GM10266 (cell line): ENCODE measurements around the gene GJA4.
"Not testable (repeated sequence)": the region's sequence is repeated elsewhere in the genome, so short reads cannot be mapped to it uniquely, and the experiment has no call there.

Experiments
- DNase-seq: peaks from one replicate; pipeline ENCODE4 v3.0.0; 2012; ENCODE audit errors: extremely low spot score
- CTCF ChIP-seq: IDR thresholded peaks from 2 replicates; pipeline ENCODE4 v1.5.1; 2012; ENCODE audit warnings: mild to moderate bottlenecking, low read depth; ENCODE audit not compliant: control insufficient read depth, insufficient read depth; ENCODE audit errors: missing control alignments

GJA4 gene

DNA sequence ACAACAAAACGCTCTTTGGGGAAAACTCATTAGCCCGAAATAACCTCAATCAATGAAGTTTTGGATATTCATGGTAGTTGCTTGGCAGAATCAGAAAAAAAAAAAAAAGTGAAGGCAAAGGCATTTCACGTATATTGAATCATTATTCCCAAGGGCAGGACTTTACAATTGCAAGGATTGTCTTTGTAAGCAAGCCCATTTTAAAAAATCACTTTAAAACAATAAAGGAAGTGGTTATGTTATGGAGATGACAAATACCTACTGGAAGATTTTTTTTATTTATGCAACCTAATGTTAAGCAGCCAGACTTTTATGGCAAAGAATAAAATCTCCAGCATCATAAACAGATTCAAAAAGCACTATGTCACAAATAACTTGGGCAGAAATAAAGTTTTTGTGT, 23.9 kb upstream of the GJA4 start:
- no peak for DNase-seq
- no peak for TF ChIP-seq CTCF

DNA sequence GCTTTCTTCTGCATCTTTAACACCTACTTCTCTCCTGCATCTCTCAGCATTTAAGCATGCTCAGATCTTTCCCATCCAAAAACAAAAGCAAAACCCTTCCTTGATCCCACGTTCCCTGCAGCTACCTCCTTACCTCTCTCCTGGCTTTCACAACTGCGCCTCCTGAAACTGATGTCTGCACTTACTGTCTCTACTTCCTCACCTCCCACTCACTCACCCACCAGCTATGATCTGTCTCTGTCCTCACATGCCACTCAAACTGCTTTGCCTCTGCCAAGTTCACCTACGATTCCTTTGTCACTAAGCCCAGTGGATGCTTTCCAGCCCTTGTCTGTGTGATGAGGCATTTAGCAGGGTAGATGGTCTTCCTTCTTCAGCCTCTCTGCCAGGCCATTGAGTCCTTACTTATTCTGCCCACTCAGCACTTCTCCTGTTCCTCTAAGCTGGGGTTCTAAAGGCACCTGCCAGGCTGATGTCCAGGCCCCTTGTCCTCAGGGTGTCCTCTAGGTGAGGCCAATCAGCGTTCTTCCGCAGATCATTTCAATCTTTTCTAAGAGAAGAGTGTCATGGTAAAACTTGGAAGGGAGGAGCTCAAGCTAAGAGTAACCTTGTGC, 21.8 kb upstream of the GJA4 start:
- TF ChIP-seq CTCF, result no peak
- DNase-seq, result no peak

DNA sequence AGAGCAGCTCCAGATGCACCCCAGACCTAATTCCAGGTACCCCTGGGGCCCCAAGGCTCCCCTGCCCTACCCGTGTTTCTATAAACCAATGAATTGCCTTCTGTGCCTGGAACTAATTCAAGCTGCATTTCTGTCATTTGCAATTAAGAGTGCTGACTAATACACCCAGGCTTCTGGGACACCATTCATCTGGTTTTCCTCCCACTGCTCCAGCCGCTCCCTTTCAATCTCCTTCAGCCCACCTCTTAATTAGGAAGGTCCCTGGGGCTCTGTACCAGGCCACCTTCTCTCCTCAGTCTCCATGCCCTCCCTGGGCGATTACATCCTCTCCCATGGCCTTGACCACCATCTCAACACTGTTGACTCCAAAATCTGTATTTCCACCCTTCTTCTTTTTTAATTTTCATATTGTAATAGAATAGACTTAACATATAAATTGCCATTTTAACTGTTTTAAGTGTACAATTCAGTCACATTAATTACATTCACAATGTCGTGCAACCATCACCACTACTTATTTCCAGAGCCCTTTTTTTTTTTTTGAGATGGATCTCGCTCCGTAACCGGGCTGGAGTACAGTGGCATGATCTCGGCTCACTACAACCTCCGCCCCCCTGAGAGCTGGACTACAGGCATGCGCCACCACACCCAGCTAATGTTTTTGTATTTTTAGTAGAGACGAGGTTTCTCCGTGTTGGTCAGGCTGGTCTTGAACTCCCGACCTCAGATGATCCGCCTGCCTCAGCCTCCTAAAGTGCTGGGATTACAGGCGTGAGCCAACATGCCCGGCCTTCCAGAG, 21.0 kb upstream of the GJA4 start:
- no peak for TF ChIP-seq CTCF
- no peak for DNase-seq

DNA sequence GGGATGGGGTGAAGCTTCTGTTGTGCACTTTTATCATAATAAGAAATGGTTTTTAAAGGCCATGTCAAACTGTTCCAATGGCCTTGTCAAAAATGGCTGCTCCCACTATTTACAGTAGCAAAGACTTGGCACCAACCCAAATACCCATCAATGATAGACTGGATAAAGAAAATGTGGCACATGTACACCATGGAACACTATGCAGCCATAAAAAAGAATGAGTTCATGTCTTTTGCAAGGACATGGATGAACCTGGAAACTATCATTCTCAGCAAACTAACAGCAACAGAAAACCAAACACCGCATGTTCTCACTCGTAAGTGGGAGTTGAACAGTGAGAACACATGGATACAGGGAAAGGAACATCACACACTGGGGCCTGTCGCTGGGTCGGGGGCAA, 19.7 kb upstream of the GJA4 start:
- not testable (repeated sequence) for DNase-seq

DNA sequence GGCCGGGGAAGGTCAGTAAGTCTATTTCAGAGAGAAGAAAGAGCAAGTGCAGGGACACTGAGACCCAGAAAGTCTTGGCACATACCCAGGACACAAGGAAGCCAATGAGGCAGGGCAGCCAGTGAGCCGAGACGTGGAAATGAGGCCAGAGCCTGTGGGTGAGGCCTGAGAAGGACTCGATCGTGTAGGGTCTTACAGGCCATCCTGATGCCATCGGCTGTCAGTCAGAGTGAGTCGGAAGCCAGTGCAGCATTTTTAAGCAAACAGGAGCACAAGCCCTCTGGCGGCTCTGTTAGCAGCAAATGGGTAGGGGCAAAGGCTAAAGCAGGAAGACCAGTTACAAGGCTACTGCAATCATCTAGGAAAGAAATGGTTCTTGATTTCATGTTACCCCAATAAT, 17.8 kb upstream of the GJA4 start:
- no peak for DNase-seq

GRCh38 chr1:34776911-34777310, 15.9 kb upstream of the GJA4 start:
- TF ChIP-seq CTCF, result no peak
- DNase-seq, result no peak

More for the DNA sequence above, 17.8 kb upstream of the GJA4 start:
- no peak for TF ChIP-seq CTCF

GRCh38 chr1:34777519-34778321, 15.1 kb upstream of the GJA4 start:
- TF ChIP-seq CTCF, result no peak
- DNase-seq, result no peak
